ENCODE data around the gene CALCOCO2. TPM values are rescaled to one million over a fixed set of nuclear protein-coding genes. Genes with fewer than 3 reads are reported as not detected.
A peak's percentile ranks its signal among the peaks of the same experiment; 100 is the strongest.

The CALCOCO2 gene
- total and polyA plus RNA-seq, 2 experiments from 2014 or later: 14.4 to 16.3 TPM

DNA sequence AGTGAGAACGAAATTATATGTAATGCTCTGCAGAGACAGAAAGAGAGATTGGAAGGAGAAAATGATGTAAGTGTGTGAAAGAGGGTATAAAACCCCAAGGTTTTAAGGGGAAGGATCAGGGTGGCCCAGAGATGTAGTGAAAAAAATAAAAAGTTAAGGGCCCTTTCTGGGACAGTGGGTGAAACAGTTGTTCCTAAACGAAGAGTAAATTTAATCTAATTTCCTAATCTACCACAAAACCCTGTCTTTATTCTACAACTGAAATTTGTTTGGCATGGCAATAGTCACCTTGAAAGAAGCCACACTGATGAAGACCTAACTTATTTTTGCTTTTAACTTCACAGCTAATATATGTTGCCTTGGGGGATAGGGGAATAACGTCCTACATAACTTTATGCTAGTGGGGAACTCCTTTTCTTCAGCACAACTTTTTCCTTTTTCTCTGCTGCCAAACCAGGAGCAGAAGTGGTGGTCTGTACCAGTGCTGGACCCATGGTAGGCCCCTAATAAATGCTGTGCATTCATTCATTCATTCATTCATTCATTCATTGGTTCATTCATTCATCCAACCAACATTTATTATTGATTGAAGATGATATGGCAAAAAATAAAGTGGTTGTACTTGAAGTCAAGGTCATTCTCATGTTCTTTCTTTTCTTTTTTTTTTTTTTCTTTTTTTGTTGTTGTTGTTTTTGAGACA is 25.4 kb downstream of the CALCOCO2 start:
- no peaks in the 10 kb centered on the region for H3K9me2 ChIP-seq (ENCODE audit: insufficient read depth)
- no peaks in the 10 kb centered on the region; the same call in 2 of the 3 replicates for H3K4me1 Mint-ChIP-seq
- H3K4me3 Mint-ChIP-seq: no peak overlapping the region
- H3K36me3 Mint-ChIP-seq (ENCODE audit: low read depth): no peaks in the 10 kb centered on the region; the same call in 2 of the 3 replicates
- no peaks in the 10 kb centered on the region for H3F3A ChIP-seq (replicated peaks; ENCODE audit: low read depth)
- H3K4me2 ChIP-seq: no peak overlapping the region
- H3K4me1 ChIP-seq (ENCODE audit: insufficient read depth): no peaks in the 10 kb centered on the region
- no peak overlapping the region for H3K27ac ChIP-seq (ENCODE audit: low read depth)
- H2AFZ ChIP-seq: no peak overlapping the region
- no peaks in the 10 kb centered on the region for H3K27me3 ChIP-seq (ENCODE audit: insufficient read depth)
- no peak for TF ChIP-seq CREB1 (CRISPR knock-in tag; IDR thresholded peaks at IDR 0.05; ENCODE audit: low read depth)
- TF ChIP-seq, protein P1, sequence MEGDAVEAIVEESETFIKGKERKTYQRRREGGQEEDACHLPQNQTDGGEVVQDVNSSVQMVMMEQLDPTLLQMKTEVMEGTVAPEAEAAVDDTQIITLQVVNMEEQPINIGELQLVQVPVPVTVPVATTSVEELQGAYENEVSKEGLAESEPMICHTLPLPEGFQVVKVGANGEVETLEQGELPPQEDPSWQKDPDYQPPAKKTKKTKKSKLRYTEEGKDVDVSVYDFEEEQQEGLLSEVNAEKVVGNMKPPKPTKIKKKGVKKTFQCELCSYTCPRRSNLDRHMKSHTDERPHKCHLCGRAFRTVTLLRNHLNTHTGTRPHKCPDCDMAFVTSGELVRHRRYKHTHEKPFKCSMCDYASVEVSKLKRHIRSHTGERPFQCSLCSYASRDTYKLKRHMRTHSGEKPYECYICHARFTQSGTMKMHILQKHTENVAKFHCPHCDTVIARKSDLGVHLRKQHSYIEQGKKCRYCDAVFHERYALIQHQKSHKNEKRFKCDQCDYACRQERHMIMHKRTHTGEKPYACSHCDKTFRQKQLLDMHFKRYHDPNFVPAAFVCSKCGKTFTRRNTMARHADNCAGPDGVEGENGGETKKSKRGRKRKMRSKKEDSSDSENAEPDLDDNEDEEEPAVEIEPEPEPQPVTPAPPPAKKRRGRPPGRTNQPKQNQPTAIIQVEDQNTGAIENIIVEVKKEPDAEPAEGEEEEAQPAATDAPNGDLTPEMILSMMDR (conservative IDR thresholded peaks at IDR 0.05; ENCODE audit: low read depth in 2 of 2): no peak
- TF ChIP-seq ZNF114 (CRISPR knock-in tag; IDR thresholded peaks at IDR 0.05): no peak
- no peak for TF ChIP-seq JUNB (IDR thresholded peaks at IDR 0.05; ENCODE audit: unreplicated experiment)
- no peak for TF ChIP-seq NANOG (IDR thresholded peaks at IDR 0.05; ENCODE audit: borderline replicate concordance)
- ATAC-seq: no peak
- H4K20me1 ChIP-seq (replicated peaks; ENCODE audit: insufficient read depth): no peaks in the 10 kb centered on the region
- H3K36me3 ChIP-seq (ENCODE audit: insufficient read depth): no peaks in the 10 kb centered on the region
- 0 out of 2 replicates have a peak overlapping the region, but pooled peaks have one; percentile 3 for H3K27ac Mint-ChIP-seq
- no peaks in the 10 kb centered on the region for H3K79me2 ChIP-seq (replicated peaks; ENCODE audit: insufficient read depth)
- no peak for DNase-seq (ENCODE audit: low spot score)
- no peak overlapping the region for H3K4me3 ChIP-seq
- H3K27me3 Mint-ChIP-seq (ENCODE audit: insufficient read depth, low read depth, poor library complexity): peaks cover 5% of the 10 kb centered on the region
- no peaks in the 10 kb centered on the region for H3K9me3 Mint-ChIP-seq

GRCh38 chr17:48860034-48860433 is 29.2 kb downstream of the CALCOCO2 start:
- H4K20me1 ChIP-seq (replicated peaks; ENCODE audit: insufficient read depth): no peaks in the 10 kb centered on the region
- ATAC-seq (peak; percentile 44; the same call in 2 of the 3 replicates), DNase-seq (ENCODE audit: low spot score) (peak; percentile 53)
- no peaks in the 10 kb centered on the region for H3K9me2 ChIP-seq (ENCODE audit: insufficient read depth)
- H2AFZ ChIP-seq: no peak overlapping the region
- H3K4me1 ChIP-seq (ENCODE audit: insufficient read depth): no peaks in the 10 kb centered on the region
- H3K36me3 Mint-ChIP-seq (ENCODE audit: low read depth): no peaks in the 10 kb centered on the region; the same call in 2 of the 3 replicates
- H3K79me2 ChIP-seq (replicated peaks; ENCODE audit: insufficient read depth): no peaks in the 10 kb centered on the region
- H3K36me3 ChIP-seq (ENCODE audit: insufficient read depth): no peaks in the 10 kb centered on the region
- H3K27me3 Mint-ChIP-seq (ENCODE audit: insufficient read depth, low read depth, poor library complexity): peaks cover 3% of the 10 kb centered on the region
- H3K4me3 ChIP-seq: no peak overlapping the region
- no peaks in the 10 kb centered on the region for H3K27me3 ChIP-seq (ENCODE audit: insufficient read depth)
- H3K27ac Mint-ChIP-seq: no peak overlapping the region
- H3K4me1 Mint-ChIP-seq: no peaks in the 10 kb centered on the region; the same call in 2 of the 3 replicates
- H3K4me3 Mint-ChIP-seq: no peak overlapping the region
- no peaks in the 10 kb centered on the region for H3K9me3 Mint-ChIP-seq
- TF ChIP-seq JUNB (IDR thresholded peaks at IDR 0.05; ENCODE audit: unreplicated experiment): no peak
- TF ChIP-seq, protein P1 (conservative IDR thresholded peaks at IDR 0.05; ENCODE audit: low read depth in 2 of 2): peak in 1 of 2 experiments; percentile 48; a peak in 2 of 4 replicates
- TF ChIP-seq EZH2 (IDR thresholded peaks at IDR 0.05; ENCODE audit: low read depth, unreplicated experiment): no peak
- H3K4me2 ChIP-seq: no peak overlapping the region
- no peaks in the 10 kb centered on the region for H3F3A ChIP-seq (replicated peaks; ENCODE audit: low read depth)
- H3K27ac ChIP-seq (ENCODE audit: low read depth): no peak overlapping the region
